ENCODE data around the gene NOS3. TPM values are rescaled to one million over a fixed set of nuclear protein-coding genes. Genes with fewer than 3 reads are reported as not detected.

Gene NOS3
- total and polyA plus RNA-seq, 9 of the 15 experiments (the other 6 are each of a cell fraction or from before 2014, with no cell fraction given), result 1.1 to 121 (median 23.6) TPM

DNA sequence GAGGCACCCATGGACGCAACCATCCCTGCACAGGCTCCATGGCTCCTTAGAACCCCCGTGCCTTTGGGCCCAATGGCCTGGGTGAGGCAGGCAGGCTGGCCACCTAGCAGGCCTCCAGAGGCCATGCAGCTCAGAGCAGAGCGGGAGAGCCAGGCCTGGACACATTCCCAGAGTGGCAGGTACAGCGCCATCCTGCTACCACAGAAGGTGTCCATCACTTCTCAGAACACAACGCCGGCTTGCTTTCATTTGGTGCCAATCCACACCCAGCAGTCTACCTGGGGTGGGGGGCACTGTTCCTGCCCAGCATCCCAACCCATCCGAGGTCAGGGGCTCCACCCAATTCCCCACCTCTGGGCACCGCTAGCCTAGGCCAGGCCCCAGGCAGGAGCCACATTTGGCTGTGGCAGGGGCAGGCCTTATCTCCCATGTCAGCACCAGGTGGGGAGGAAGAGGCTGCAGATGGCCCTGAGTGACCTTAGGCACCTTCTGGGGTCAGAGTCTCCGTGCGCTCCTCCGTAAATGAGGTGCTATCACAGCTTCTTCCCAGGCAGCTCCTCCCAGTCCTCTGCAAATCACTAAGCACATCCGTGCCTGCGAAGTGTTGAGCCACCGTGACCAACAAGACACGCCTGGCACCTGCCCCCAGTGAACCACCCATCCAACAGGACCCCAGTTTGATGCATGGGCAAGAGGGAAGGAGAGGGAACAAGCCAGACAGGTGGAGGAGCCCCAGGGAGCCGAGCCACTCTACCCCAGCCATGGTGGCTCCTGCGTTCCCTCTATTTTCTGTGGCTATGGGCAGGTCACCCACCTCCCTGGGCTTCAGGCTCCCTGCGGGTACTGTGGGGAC is 26.9 kb upstream of the NOS3 start (continued):
- TF ChIP-seq, protein P1, sequence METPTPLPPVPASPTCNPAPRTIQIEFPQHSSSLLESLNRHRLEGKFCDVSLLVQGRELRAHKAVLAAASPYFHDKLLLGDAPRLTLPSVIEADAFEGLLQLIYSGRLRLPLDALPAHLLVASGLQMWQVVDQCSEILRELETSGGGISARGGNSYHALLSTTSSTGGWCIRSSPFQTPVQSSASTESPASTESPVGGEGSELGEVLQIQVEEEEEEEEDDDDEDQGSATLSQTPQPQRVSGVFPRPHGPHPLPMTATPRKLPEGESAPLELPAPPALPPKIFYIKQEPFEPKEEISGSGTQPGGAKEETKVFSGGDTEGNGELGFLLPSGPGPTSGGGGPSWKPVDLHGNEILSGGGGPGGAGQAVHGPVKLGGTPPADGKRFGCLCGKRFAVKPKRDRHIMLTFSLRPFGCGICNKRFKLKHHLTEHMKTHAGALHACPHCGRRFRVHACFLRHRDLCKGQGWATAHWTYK (CRISPR knock-in tag; IDR thresholded peaks at IDR 0.05), result 0 out of 2 replicates have a peak, but pooled peaks have one; percentile 23
- TF ChIP-seq CBFA2T3 (IDR thresholded peaks at IDR 0.05), result peak; percentile 82
- TF ChIP-seq, protein P2, sequence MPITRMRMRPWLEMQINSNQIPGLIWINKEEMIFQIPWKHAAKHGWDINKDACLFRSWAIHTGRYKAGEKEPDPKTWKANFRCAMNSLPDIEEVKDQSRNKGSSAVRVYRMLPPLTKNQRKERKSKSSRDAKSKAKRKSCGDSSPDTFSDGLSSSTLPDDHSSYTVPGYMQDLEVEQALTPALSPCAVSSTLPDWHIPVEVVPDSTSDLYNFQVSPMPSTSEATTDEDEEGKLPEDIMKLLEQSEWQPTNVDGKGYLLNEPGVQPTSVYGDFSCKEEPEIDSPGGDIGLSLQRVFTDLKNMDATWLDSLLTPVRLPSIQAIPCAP (CRISPR knock-in tag; IDR thresholded peaks at IDR 0.05; ENCODE audit: borderline replicate concordance), result no peak
- peak; percentile 53; the same call in 1 of the 2 replicates for TF ChIP-seq FOXP1 (CRISPR knock-in tag; IDR thresholded peaks at IDR 0.05)
- 0 out of 4 replicates have a peak, but pooled peaks of 1 of the 2 experiments have one; percentile 32 for TF ChIP-seq HDAC1 (IDR thresholded peaks at IDR 0.05)
- no peak for TF ChIP-seq SMAD1 (IDR thresholded peaks at IDR 0.05; ENCODE audit: low read depth, low read length, partially characterized antibody)
- TF ChIP-seq KDM5B (IDR thresholded peaks at IDR 0.05; ENCODE audit: insufficient replicate concordance, low read depth, low read length), result peak; percentile 34
- TF ChIP-seq CXXC5 (CRISPR knock-in tag; IDR thresholded peaks at IDR 0.05), result peak; percentile 47
- TF ChIP-seq, protein P3, sequence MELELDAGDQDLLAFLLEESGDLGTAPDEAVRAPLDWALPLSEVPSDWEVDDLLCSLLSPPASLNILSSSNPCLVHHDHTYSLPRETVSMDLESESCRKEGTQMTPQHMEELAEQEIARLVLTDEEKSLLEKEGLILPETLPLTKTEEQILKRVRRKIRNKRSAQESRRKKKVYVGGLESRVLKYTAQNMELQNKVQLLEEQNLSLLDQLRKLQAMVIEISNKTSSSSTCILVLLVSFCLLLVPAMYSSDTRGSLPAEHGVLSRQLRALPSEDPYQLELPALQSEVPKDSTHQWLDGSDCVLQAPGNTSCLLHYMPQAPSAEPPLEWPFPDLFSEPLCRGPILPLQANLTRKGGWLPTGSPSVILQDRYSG (tag; conservative IDR thresholded peaks at IDR 0.05; ENCODE audit: low read depth), result 0 out of 2 replicates have a peak, but pooled peaks have one; percentile 44
- TF ChIP-seq, protein P4, sequence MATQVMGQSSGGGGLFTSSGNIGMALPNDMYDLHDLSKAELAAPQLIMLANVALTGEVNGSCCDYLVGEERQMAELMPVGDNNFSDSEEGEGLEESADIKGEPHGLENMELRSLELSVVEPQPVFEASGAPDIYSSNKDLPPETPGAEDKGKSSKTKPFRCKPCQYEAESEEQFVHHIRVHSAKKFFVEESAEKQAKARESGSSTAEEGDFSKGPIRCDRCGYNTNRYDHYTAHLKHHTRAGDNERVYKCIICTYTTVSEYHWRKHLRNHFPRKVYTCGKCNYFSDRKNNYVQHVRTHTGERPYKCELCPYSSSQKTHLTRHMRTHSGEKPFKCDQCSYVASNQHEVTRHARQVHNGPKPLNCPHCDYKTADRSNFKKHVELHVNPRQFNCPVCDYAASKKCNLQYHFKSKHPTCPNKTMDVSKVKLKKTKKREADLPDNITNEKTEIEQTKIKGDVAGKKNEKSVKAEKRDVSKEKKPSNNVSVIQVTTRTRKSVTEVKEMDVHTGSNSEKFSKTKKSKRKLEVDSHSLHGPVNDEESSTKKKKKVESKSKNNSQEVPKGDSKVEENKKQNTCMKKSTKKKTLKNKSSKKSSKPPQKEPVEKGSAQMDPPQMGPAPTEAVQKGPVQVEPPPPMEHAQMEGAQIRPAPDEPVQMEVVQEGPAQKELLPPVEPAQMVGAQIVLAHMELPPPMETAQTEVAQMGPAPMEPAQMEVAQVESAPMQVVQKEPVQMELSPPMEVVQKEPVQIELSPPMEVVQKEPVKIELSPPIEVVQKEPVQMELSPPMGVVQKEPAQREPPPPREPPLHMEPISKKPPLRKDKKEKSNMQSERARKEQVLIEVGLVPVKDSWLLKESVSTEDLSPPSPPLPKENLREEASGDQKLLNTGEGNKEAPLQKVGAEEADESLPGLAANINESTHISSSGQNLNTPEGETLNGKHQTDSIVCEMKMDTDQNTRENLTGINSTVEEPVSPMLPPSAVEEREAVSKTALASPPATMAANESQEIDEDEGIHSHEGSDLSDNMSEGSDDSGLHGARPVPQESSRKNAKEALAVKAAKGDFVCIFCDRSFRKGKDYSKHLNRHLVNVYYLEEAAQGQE (IDR thresholded peaks at IDR 0.05; ENCODE audit: borderline replicate concordance), result no peak
- TF ChIP-seq, protein P4 (CRISPR knock-in tag; IDR thresholded peaks at IDR 0.05; ENCODE audit: low read depth), result 0 out of 2 replicates have a peak, but pooled peaks have one; percentile 13
- TF ChIP-seq GTF2A2 (tag; IDR thresholded peaks at IDR 0.05), result no peak
- TF ChIP-seq HNRNPUL1 (IDR thresholded peaks at IDR 0.05; ENCODE audit: low read length), result no peak
- TF ChIP-seq IFI16 (CRISPR knock-in tag; IDR thresholded peaks at IDR 0.05), result 0 out of 2 replicates have a peak, but pooled peaks have one; percentile 64
- TF ChIP-seq ZEB2 (IDR thresholded peaks at IDR 0.05), result peak; percentile 61; the same call in 1 of the 2 replicates
- TF ChIP-seq CBFA2T2 (conservative IDR thresholded peaks at IDR 0.05), result peak; percentile 64

Data from K562 (cell line).